ENCODE results near the gene FAM219A.

The FAM219A gene
- total RNA-seq = 18.6 to 20.0 reads per million in 2 donors

- peak; percentile 97 for DNase-seq
These were observed at the start of gene FAM219A, which contains the start of gene DNAI1 for GRCh38 chr9:34458013-34458958. Gene FAM219A, minus strand, starts transcription at chr9:34458570. Its CDS starts 307 bp downstream, at chr9:34458263. Gene DNAI1, plus strand, starts transcription at chr9:34458805. Its CDS starts 201 bp downstream, at chr9:34459006.

DNA sequence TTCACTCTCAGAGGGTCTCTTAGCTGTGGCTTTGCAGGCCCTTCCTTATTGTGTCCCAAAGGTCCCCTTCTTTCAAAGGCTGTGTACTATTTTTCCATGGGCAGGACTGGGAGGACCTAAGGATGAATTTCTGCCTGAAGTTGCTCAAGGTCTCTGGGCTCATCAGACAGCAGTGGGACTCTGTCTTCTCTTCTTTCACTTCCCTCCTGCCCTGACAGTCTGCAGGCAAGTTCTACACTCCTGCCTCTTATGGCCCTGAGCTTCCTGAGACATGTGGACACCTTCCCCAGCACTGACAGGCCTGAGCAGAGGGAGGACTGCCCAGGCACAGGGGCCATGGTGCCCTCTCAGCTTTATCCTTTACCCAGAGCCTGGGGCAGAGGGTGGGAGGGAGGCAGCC lies 49.6 kb upstream of the FAM219A start:
- no peak for DNase-seq

- DNase-seq = no peak
These were observed 49.2 kb upstream of the FAM219A start for GRCh38 chr9:34507556-34507955.

DNA sequence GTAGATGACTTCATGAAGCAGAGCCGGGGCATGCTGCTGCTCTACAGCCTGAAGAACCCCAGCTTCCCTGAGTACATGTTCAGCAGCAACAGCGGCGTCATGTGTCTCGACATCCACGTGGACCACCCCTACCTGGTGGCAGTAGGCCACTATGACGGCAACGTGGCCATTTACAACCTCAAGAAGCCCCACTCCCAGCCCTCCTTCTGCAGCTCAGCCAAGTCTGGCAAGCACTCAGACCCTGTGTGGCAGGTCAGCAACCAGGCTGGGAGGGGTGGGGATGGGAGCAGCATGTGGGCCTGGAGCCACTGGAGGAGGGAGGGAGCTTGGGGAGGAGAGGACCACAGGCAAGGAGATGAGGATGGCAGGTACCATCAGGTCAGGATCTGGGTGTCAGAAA lies 48.3 kb upstream of the FAM219A start:
- DNase-seq = no peak

DNA sequence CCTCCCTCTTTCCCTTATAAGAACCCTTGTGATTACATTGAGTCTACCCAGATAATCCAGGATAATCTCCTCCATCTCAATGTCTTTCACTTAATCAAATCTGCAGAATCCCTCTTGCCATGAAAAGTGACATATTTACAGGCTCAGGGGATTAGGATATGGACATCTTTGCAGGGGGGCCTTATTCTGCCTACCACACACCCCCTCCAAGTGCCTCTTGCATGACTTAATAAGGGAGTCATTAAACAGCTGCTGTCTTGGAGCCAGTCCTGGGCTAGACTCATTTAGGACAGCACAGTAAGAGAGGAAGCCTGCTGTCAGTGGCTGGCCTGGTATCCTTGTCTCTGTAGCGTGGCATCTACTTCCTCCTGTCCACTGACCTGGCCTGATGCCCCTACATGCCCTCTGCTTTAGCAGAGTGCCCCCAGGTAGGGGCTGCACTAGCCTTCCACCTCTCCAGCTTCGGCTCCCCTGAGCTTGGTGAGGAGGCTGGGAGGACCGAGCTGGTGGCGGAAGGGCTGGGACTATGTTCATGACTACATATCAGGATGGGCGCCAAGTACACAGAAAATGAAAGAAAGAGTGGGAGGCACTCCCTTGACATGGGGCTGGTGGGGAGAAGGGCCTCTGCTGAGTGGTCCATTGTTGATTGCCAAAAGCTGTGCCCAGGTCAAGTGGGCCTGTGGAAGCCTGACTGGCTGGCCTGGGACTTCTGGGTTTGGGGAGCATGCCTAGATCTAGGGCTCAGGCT lies 47.2 kb upstream of the FAM219A start:
- DNase-seq = no peak

- no peak for DNase-seq
These were observed 45.0 kb upstream of the FAM219A start for GRCh38 chr9:34503406-34503805.

GRCh38 chr9:34502891-34503290 lies 44.5 kb upstream of the FAM219A start:
- DNase-seq = no peak

DNA sequence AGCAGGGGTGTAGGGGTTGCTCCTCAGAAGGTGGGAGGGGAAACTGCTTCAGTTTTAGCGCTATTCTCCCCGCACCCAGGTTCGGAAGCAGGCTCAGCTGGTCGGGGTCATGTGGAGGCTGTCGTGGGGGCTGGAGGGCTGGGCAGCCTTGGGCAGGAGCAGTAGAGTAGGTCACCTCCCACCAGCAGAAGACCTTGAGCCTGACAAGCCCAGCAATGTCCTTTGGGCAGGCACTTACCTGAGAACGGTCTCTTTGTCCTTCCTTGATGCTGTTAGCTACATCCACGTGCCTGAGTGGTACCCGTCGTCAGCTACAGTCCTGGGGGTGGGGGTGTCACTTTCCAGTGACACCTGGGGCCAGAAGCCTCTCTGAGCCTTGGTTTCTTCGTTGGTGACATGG lies 44.1 kb upstream of the FAM219A start:
- no peak for DNase-seq

- no peak for DNase-seq
These were observed 43.6 kb upstream of the FAM219A start for GRCh38 chr9:34501889-34502425.

DNA sequence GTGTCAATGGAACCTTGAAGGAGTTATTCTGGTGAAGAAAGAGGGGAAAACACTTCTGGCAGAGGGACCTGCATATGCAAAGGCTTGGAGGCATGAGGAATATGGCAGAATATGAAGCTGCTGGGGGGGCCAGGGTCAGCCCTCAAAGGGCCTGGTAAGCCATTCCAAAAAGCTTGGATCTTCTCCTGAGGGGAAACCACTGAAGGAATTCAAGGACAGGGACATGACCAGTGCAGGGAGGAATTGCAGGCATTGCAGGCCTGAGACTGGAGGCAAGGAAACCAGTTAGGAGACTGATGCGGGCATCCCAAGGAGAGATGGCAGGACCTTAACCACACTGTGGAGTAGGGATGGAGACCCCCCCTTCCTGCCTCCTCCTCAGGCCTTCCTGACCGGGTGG lies 43.0 kb upstream of the FAM219A start:
- no peak for DNase-seq

GRCh38 chr9:34500623-34501267 lies 42.4 kb upstream of the FAM219A start:
- DNase-seq = no peak

DNA sequence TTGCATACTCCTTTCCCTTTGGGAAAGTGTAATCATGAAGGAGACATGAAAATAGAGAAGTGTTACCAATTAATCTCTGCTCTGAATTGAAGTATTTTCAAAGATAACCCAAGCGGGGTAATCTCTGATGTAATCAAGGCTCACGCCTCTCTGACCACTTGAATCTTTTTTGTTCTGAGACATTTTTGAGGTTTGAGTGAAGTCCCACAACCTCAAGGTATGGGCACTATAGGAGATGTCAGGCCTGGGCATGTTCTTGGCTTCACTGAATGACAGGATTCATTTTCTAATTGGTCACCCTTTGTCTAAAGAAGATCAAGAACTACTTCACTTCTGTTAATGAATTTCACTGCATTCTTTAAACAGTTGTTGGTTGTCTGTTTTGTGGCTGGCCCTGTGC lies 40.7 kb upstream of the FAM219A start:
- DNase-seq = no peak

GRCh38 chr9:34498553-34498952 lies 40.2 kb upstream of the FAM219A start:
- DNase-seq = no peak

GRCh38 chr9:34496149-34496712 lies 37.9 kb upstream of the FAM219A start:
- DNase-seq = no peak

- DNase-seq = no peak
These were observed 35.7 kb upstream of the FAM219A start for GRCh38 chr9:34493972-34494535.

GRCh38 chr9:34492051-34492450 lies 33.7 kb upstream of the FAM219A start:
- no peak for DNase-seq

DNA sequence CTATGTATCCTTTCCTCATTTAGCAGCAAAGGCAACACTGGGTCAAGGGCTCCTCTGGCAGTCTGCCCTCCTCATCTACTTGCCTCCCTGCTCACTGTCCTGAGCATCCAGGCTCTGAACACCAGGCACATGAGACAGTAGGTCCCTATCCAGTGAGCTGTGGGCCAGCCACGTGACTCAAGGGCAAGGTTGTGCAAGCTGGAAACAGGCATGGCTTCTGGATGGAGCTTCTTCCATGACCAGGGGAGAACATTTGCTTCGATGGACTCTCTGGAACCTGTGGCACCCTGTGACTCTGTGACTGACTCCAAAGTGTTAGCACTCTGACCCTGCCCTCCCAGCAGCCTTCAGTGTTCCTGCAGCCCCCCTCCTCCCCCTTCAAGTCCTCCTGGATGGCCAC lies 33.2 kb upstream of the FAM219A start:
- DNase-seq = no peak

DNA sequence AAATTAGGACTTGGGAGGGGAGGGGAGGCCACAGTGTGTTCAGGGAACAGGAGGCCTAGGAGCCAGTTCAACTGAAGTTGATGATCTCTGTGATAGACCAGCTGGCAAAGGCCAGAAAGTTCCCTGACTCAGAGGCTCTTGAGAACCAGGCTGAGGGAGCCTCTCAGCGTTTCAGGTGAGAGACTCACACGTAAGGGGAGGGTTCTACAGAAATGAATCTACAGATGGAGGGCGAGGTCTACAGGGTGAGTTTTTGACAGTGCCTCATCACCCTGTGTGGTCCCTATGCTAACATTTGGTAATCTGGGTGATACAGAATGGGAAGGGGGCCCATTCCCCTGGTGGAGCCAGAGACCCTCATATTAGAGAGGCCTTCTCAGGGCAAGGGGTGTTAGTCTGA lies 32.4 kb upstream of the FAM219A start:
- no peak for DNase-seq

DNA sequence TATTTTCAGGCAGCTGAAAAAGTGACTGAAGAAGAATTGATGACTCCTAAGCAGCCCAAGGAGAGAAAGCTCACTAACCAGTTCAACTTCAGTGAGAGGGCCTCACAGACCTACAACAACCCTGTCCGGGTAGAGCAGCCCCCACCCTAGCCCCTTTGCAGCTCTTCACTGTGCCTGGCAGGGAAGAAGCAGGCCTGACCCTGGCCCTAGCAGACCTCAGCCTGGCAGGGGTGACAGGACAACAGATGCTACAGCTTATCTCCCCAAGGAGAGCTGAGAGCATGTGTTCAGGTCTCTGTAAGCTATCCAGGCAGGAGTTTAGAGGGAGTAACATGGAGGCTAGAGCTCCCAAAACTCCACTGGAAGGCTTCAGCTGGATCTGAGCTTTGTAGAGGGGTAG lies 32.0 kb upstream of the FAM219A start:
- DNase-seq = no peak

GRCh38 chr9:34486572-34486971 lies 28.2 kb upstream of the FAM219A start:
- DNase-seq = no peak

GRCh38 chr9:34485822-34486221 lies 27.5 kb upstream of the FAM219A start:
- DNase-seq = no peak

GRCh38 chr9:34484678-34485077 lies 26.3 kb upstream of the FAM219A start:
- no peak for DNase-seq

Data from activated gamma-delta T cell (primary cell).